Hepatocyte (in vitro differentiated cells): ENCODE results near the gene ALCAM. TPM values are rescaled to one million over a fixed set of nuclear protein-coding genes. Genes with fewer than 3 reads are reported as not detected.

Experiments used
- DNase-seq: peaks from one replicate; pipeline ENCODE4 v3.0.0-alpha.2; 2016; ENCODE audit warnings: low spot score
- H2AFZ ChIP-seq: fragments of 200-600 bp; sonication (generic); 2 replicates; pipeline ENCODE4 v1.6.0; 2016; ENCODE audit warnings: antibody characterized with exemption, mild to moderate bottlenecking
- H3K27ac ChIP-seq: fragments of 200-600 bp; sonication (generic); 2 replicates; pipeline ENCODE4 v1.5.1; 2016; ENCODE audit warnings: mild to moderate bottlenecking
- H3K27me3 ChIP-seq: fragments of 200-600 bp; sonication (generic); 2 replicates; pipeline ENCODE4 v1.6.1; 2016
- H3K36me3 ChIP-seq: fragments of 200-600 bp; sonication (generic); replicated peaks from 2 replicates; pipeline ENCODE4 v1.5.1; 2016; ENCODE audit warnings: low read depth; ENCODE audit not compliant: insufficient read depth
- H3K4me1 ChIP-seq: fragments of 200-600 bp; sonication (generic); 2 replicates; pipeline ENCODE4 v1.5.1; 2016; ENCODE audit warnings: mild to moderate bottlenecking, moderate library complexity; ENCODE audit not compliant: insufficient read depth
- H3K4me2 ChIP-seq: fragments of 200-600 bp; sonication (generic); 2 replicates; pipeline ENCODE4 v1.6.0; 2016
- H3K4me3 ChIP-seq: fragments of 200-600 bp; sonication (generic); 2 replicates; pipeline ENCODE4 v1.5.1; 2016; ENCODE audit warnings: mild to moderate bottlenecking
- H3K79me2 ChIP-seq: fragments of 200-600 bp; sonication (generic); 2 replicates; pipeline ENCODE4 v1.6.0; 2017; ENCODE audit warnings: mild to moderate bottlenecking
- H3K9me2 ChIP-seq: fragments of 200-600 bp; sonication (generic); replicated peaks from 2 replicates; pipeline ENCODE4 v1.6.0; 2017; ENCODE audit warnings: mild to moderate bottlenecking; ENCODE audit not compliant: insufficient read depth
- H3K9me3 ChIP-seq: fragments of 200-600 bp; sonication (generic); 2 replicates; pipeline ENCODE4 v1.5.1; 2016; ENCODE audit warnings: low read depth, mild to moderate bottlenecking
- H4K20me1 ChIP-seq: fragments of 200-600 bp; sonication (generic); 2 replicates; pipeline ENCODE4 v1.6.0; 2016; ENCODE audit warnings: mild to moderate bottlenecking; ENCODE audit not compliant: insufficient read depth, poor library complexity, severe bottlenecking
- CTCF ChIP-seq: fragments of 200-600 bp; sonication (generic); IDR thresholded peaks from 2 replicates; pipeline ENCODE4 v1.5.1; 2016; ENCODE audit warnings: antibody characterized with exemption, mild to moderate bottlenecking; ENCODE audit not compliant: poor library complexity
- EZH2 ChIP-seq: fragments of 200-600 bp; sonication (generic); IDR thresholded peaks from 2 replicates; pipeline ENCODE4 v1.6.1; 2016; ENCODE audit warnings: antibody characterized with exemption, mild to moderate bottlenecking, borderline replicate concordance
- EZH2phosphoT487 ChIP-seq: fragments of 200-600 bp; sonication (generic); IDR thresholded peaks from one replicate; pipeline ENCODE4 v1.6.1; 2018; ENCODE audit warnings: antibody characterized with exemption, mild to moderate bottlenecking, low read depth, moderate library complexity; ENCODE audit not compliant: unreplicated experiment, severe bottlenecking
- WGBS: methylation state at CpG from one replicate; pipeline ENCODE4 v1.1.6; 2016; ENCODE audit warnings: low lambda C conversion rate; ENCODE audit errors: missing lambda C conversion rate; 5-methylcytosine and 5-hydroxymethylcytosine counted together
- polyA plus RNA-seq: library from polyadenylated mRNA; unstranded; fragments of >200 nt; fragmentation: Nextera tagmentation; extraction: Ambion mirVana; gene quantifications from 2 replicates; pipeline ENCODE4 v1.2.1, GENCODE V29; 2016
- total RNA-seq: library from RNA; depleted of rRNA; stranded (reverse); fragments of >200 nt; gene quantifications from 2 replicates; pipeline ENCODE4 v1.2.3, GENCODE V29; 2014

ALCAM gene
- total and polyA plus RNA-seq, 2 experiments from 2014 or later: 58.0 to 134 TPM

DNA sequence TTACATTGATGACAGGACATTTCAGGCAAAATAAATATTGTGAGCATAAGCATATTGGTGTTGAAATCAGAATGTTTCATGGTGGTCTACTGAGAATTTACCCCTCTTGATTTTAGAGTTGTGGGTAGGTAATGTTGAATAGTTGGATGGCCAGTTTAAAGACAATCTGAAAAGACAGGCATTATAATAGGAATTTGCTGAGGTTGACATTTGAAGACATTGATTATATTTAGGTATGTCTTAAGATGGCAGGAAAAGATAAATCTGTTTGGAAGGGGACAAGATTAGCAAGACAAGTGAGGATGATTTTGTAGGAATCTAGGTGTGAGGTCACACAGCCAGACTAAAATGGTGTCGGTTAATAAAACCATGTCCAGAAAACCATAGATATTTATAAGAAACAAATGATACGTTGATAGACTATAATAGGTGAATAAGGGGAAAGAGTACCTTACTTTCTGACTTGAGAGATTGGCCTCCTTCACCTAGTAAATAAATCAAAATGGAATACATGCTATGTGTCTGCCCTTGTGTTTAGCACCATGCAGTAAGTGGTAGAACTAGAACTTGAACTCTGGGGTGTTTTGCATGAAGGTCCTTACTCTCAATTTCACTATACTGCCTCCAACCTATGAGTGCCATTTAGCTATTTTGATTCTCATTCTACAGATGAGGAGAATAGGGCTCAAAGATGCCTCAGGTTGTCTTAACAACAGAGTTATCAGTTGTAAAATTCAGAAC lies 57.9 kb downstream of the ALCAM start:
- Histone ChIP-seq H3K79me2 (peaks cover 33% of the 10 kb centered on the region), H3K9me2 (no peaks in the 10 kb centered on the region), H3K27ac (no peak overlapping the region), H3K27me3 (no peaks in the 10 kb centered on the region), H3K9me3 (no peaks in the 10 kb centered on the region), H3K4me2 (no peak overlapping the region), H2AFZ (no peak overlapping the region), H4K20me1 (peaks cover 2% of the 10 kb centered on the region), H3K36me3 (no peaks in the 10 kb centered on the region), H3K4me3 (no peak overlapping the region), H3K4me1 (no peaks in the 10 kb centered on the region)
- DNase-seq: no peak
- TF ChIP-seq EZH2 (no peak), CTCF (no peak)
- WGBS: 50% methylated on average over 2 of the region's 2 CpGs

- no peaks in the 10 kb centered on the region for H3K9me3 ChIP-seq
- H3K36me3 ChIP-seq: no peaks in the 10 kb centered on the region
- peaks cover 32% of the 10 kb centered on the region for H3K79me2 ChIP-seq
- no peaks in the 10 kb centered on the region for H3K9me2 ChIP-seq
- no peaks in the 10 kb centered on the region for H3K4me1 ChIP-seq
- DNase-seq: no peak
- no peak overlapping the region for H3K4me2 ChIP-seq
- TF ChIP-seq CTCF (no peak), EZH2phosphoT487 (no peak), EZH2 (no peak)
- H3K4me3 ChIP-seq: no peak overlapping the region
- no peak overlapping the region for H3K27ac ChIP-seq
- 93% methylated on average over 4 of the region's 4 CpGs for WGBS
- no peaks in the 10 kb centered on the region for H3K27me3 ChIP-seq
- no peak overlapping the region for H2AFZ ChIP-seq
- H4K20me1 ChIP-seq: peaks cover 2% of the 10 kb centered on the region
These were observed 58.4 kb downstream of the ALCAM start for GRCh38 chr3:105425153-105425502.

DNA sequence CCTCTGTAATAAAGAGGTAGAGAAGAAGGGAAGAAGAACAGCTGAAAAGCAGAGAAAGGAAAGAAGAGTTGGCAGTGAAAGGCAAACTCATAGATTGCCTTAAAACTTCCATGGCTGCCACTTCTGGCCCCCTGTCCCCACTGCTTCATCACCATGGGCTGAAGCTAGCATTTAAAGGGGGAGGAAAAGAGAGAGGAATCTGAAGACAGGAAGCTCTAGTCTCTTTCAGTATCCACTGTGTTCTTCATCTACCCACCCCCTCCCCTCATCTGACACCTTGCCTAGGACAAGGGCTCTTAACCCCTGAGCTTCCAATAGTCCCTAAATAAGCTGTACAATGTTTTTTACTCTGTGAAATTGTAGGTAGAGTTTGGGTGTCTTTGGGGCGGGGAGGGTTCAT lies 60.6 kb downstream of the ALCAM start:
- Histone ChIP-seq H3K4me2 (no peak overlapping the region), H3K4me3 (no peak overlapping the region), H3K79me2 (peaks cover 35% of the 10 kb centered on the region), H3K9me3 (no peaks in the 10 kb centered on the region), H3K27ac (no peak overlapping the region), H2AFZ (no peak overlapping the region), H3K36me3 (no peaks in the 10 kb centered on the region), H3K27me3 (no peaks in the 10 kb centered on the region), H3K9me2 (no peaks in the 10 kb centered on the region), H4K20me1 (peaks cover 2% of the 10 kb centered on the region), H3K4me1 (no peaks in the 10 kb centered on the region)
- WGBS: 100% methylated on average over 1 of the region's 1 CpG
- no peak for DNase-seq
- TF ChIP-seq EZH2 (no peak), CTCF (no peak), EZH2phosphoT487 (no peak)
